HL-60 (cell line): ENCODE measurements around the gene ZIC5.

Experiments
- POLR2AphosphoS5 ChIP-seq: IDR thresholded peaks from 2 replicates; pipeline ENCODE4 v1.6.1; 2012; ENCODE audit warnings: low read depth
- SPI1 ChIP-seq: IDR thresholded peaks from 2 replicates; pipeline ENCODE4 v1.6.1; 2012; ENCODE audit warnings: low read depth, mild to moderate bottlenecking, borderline replicate concordance
- TF ChIP-seq, protein P1 (sequence below): IDR thresholded peaks from one replicate; pipeline ENCODE4 v1.5.1; 2011; ENCODE audit warnings: low read length, control low read depth, inconsistent platforms; ENCODE audit not compliant: insufficient read depth

DNA sequence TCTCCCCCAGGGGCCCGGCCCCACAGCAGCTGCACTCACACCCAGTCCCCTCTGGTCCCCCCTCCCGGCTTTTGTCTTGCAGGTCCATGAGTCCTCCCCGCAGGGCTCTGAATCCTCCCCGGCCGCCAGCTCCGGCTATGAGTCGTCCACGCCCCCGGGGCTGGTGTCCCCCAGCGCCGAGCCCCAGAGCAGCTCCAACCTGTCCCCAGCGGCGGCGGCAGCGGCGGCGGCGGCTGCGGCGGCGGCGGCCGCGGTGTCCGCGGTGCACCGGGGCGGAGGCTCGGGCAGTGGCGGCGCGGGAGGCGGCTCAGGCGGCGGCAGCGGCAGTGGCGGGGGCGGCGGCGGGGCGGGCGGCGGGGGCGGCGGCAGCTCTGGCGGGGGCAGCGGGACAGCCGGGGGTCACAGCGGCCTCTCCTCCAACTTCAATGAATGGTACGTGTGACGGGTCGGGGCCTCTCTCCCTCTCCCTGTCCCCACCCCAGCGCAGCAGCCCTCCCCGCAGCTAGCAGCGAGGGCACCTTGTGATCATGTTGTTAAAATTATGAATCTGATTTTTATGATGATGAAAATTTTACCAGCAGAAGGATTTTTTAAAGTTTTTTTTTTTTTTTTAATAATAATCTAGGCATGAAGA, 13.8 kb upstream of the ZIC5 start:
- TF ChIP-seq, protein P1, sequence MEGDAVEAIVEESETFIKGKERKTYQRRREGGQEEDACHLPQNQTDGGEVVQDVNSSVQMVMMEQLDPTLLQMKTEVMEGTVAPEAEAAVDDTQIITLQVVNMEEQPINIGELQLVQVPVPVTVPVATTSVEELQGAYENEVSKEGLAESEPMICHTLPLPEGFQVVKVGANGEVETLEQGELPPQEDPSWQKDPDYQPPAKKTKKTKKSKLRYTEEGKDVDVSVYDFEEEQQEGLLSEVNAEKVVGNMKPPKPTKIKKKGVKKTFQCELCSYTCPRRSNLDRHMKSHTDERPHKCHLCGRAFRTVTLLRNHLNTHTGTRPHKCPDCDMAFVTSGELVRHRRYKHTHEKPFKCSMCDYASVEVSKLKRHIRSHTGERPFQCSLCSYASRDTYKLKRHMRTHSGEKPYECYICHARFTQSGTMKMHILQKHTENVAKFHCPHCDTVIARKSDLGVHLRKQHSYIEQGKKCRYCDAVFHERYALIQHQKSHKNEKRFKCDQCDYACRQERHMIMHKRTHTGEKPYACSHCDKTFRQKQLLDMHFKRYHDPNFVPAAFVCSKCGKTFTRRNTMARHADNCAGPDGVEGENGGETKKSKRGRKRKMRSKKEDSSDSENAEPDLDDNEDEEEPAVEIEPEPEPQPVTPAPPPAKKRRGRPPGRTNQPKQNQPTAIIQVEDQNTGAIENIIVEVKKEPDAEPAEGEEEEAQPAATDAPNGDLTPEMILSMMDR: no peak
- no peak for TF ChIP-seq SPI1
- no peak for TF ChIP-seq POLR2AphosphoS5
